ENCODE measurements around the gene MYCBP. TPM values are rescaled to one million over a fixed set of nuclear protein-coding genes. Genes with fewer than 3 reads are reported as not detected.
A peak's percentile ranks its signal among the peaks of the same experiment; 100 is the strongest.

MYCBP gene
- total and polyA plus RNA-seq, 9 donors: 6.2 to 15.3 (median 12.2) TPM

DNA sequence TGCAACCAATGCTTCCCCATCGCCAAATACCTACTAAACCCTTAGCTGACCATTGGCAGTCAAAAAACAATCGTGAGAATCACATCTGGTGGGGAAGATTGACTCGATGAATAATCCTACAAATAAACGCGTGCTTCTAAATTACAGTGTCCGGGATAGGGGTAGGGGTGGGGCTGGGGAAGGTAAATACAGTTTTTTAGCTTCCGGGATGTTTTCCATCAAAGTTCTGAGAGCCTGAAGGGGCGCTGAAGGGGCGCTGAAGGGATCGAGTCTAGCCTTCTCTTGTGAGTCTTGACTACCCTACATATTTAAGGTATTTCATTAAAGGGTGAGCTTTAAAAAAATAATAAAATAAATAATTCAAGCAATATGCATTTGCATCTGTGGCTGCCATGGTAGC is 54.1 kb downstream of the MYCBP start:
- TF ChIP-seq, protein P1, sequence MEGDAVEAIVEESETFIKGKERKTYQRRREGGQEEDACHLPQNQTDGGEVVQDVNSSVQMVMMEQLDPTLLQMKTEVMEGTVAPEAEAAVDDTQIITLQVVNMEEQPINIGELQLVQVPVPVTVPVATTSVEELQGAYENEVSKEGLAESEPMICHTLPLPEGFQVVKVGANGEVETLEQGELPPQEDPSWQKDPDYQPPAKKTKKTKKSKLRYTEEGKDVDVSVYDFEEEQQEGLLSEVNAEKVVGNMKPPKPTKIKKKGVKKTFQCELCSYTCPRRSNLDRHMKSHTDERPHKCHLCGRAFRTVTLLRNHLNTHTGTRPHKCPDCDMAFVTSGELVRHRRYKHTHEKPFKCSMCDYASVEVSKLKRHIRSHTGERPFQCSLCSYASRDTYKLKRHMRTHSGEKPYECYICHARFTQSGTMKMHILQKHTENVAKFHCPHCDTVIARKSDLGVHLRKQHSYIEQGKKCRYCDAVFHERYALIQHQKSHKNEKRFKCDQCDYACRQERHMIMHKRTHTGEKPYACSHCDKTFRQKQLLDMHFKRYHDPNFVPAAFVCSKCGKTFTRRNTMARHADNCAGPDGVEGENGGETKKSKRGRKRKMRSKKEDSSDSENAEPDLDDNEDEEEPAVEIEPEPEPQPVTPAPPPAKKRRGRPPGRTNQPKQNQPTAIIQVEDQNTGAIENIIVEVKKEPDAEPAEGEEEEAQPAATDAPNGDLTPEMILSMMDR (IDR thresholded peaks at IDR 0.05): no peak
- no peak for TF ChIP-seq EP300 (IDR thresholded peaks at IDR 0.05)
- no peak for TF ChIP-seq POLR2A (IDR thresholded peaks at IDR 0.05)
- intact Hi-C loops (cut with DNase I): no loop called here
- peaks cover 0 to 1% of the 10 kb centered on the region in 2 donors for H3K9me3 ChIP-seq
- H3K27ac ChIP-seq: no peak overlapping the region
- DNase-seq: no peak
- no peak overlapping the region for H3K4me3 ChIP-seq
- H3K27me3 ChIP-seq: no peaks in the 10 kb centered on the region
- no peaks in the 10 kb centered on the region for H3K36me3 ChIP-seq
- WGBS, 3 donors: 21 to 31% (median 29%) methylated on average over 10 of the region's 10 CpGs
- H3K4me1 ChIP-seq (ENCODE audit: insufficient read depth): no peaks in the 10 kb centered on the region

DNA sequence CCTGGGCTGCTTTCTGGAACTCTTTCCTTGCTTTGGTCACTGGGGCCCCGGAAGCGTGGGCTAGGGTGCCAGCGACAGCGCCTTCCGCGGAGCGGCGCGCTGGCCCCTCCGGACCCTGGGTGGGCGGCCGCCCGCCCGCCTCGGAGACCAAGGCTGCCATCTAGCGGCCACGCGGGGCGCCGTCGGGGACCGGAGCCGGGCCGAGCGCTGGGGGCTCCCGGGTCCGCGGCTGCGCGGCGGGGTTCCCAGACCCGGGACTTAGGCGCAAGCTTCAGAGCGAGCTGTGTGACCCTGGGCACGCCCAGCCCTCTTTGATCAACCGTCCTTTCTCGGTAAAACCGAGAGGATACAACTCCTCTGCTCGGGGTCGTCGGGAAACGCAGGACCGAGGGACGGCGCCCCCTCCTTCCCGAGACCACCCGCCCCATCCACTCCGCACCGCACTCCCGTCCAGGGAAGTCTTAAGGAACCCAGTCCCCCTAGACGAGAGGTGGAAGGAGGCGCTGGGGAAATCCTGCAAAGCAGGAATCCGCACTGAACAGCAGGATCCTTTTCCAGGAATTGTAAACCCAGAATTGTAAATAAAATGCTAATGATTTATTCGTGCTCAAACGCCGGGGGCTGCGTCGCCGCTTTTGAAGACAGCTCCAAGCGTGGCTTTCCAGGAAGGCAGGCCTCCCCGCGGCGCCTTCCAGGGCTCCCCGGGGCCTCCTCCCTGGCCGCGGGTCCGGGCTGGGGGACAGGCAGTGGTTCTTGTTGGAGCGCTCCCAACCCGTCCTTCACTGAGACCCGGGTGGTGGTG is 54.8 kb downstream of the MYCBP start:
- Histone ChIP-seq H3K36me3 (no peaks in the 10 kb centered on the region), H3K4me1 (ENCODE audit: insufficient read depth) (no peaks in the 10 kb centered on the region), H3K27me3 (no peaks in the 10 kb centered on the region), H3K27ac (no peak overlapping the region), H3K9me3 (peaks cover 0 to 3% of the 10 kb centered on the region in 2 donors), H3K4me3 (no peak overlapping the region)
- peak in 4 of 5 donors; percentile 13 to 59 (median 41) for DNase-seq
- TF ChIP-seq, protein P1 (IDR thresholded peaks at IDR 0.05): peak; percentile 24 to 46 (median 41)
- TF ChIP-seq EP300 (IDR thresholded peaks at IDR 0.05): no peak
- 1% methylated on average over 67 to 70 of the region's 70 CpGs for WGBS, 3 donors
- intact Hi-C loops (cut with DNase I): no loop called here

DNA sequence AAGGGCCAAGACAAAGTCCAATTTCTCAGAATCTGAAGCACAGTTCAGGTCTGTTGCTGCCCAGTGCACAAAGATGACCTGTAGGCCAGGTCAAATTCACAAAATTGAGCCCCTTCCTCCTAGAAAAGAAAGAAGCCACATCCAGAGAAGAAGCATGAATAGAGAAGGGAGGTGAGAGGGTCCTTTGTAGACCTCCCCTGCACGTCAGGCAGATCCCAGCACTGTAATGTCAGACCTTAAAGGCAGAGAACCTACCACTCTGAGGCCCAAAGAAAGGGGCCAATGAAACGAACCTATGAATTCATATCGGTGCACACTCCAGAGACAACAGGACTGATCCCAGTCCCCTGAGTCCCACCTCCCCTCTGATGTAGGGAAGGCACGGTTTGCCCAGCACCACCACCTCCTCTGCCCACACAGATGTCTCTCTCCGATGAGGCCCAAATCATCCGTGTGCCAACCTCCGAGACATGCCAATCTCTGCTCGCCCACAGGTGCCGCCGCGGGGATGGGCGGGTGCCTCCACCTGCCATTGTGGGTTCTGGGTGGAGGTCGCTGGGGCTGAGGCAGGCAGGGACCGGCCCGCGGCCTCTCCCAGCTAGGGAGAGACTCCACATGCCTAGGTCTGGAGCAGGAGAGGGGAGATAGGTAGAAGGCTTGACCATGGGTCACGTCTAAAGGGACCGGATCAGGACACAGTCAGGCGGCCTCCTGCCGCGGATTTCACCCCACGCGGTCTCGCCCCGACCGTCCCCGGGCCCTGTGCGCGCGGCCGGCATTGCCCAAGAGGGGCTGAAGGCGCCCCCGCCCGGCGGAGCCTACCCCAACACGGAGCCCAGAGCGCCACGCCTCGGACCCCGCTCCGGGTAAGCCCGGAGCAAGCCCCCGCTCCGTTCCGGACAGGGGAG is 55.6 kb downstream of the MYCBP start:
- Histone ChIP-seq H3K27me3 (no peaks in the 10 kb centered on the region), H3K27ac (no peak overlapping the region), H3K4me1 (ENCODE audit: insufficient read depth) (no peaks in the 10 kb centered on the region), H3K4me3 (no peak overlapping the region), H3K9me3 (peaks cover 0 to 3% of the 10 kb centered on the region in 2 donors), H3K36me3 (no peaks in the 10 kb centered on the region)
- no peak for TF ChIP-seq POLR2A (IDR thresholded peaks at IDR 0.05)
- TF ChIP-seq EP300 (IDR thresholded peaks at IDR 0.05): no peak
- TF ChIP-seq, protein P1 (IDR thresholded peaks at IDR 0.05): no peak
- DNase-seq: no peak
- intact Hi-C loops (cut with DNase I): no loop called here
- 33 to 46% (median 33%) methylated on average over 36 to 45 of the region's 45 CpGs for WGBS, 3 donors

DNA sequence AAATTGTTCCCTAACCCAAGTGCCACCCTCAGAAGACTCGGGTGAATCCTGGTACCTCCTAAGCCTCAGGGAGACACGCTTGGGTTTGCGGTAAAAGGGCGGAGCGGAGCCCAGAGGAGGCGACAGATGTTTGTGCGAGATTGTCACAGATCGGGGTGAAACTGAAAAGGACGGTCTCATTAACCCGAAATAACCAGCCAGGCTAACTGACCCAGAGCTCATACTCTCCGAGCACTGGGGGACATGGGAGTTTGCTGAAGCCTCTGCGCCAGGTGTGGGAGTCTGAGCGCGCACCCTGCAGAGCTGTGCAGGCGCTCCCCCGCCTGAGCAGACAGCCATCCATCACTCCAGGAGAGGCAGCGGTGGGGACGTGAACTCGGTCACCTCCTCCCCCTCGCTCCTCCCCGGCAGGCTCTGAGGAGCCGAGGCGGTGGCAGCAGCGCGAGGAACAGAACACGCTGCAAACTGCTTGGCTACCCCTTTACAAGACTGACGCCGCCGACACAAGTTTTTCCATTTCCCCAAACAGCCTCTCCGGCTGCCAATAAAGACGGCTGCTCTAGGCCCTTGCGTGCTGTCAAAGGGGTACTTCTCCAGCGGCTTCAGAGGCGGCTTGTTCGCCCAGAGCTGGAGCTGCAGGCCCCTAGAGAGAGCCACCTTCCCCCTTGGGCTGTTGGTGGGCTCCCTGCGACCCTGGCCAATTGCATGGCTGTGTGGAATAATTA is 57.1 kb downstream of the MYCBP start:
- Histone ChIP-seq H3K4me1 (ENCODE audit: insufficient read depth) (no peaks in the 10 kb centered on the region), H3K4me3 (no peak overlapping the region), H3K9me3 (peaks cover 0 to 3% of the 10 kb centered on the region in 2 donors), H3K36me3 (no peaks in the 10 kb centered on the region), H3K27ac (no peak overlapping the region), H3K27me3 (no peaks in the 10 kb centered on the region)
- no peak for DNase-seq
- intact Hi-C loops (cut with DNase I): no loop called here
- TF ChIP-seq, protein P1 (IDR thresholded peaks at IDR 0.05): no peak
- no peak for TF ChIP-seq EP300 (IDR thresholded peaks at IDR 0.05)
- no peak for TF ChIP-seq POLR2A (IDR thresholded peaks at IDR 0.05)
- 12 to 17% (median 15%) methylated on average over 35 to 36 of the region's 36 CpGs for WGBS, 3 donors

All from ovary (tissue), 9 donors.